Cardiac septum (tissue), 1 donor: Measurements from ENCODE around the gene SIRPD. TPM values are rescaled to one million over a fixed set of nuclear protein-coding genes. Genes with fewer than 3 reads are reported as not detected.

Experiments
- DNase-seq: peaks from one replicate; pipeline ENCODE4 v3.0.0-alpha.2; 2020; ENCODE audit warnings: low spot score
- intact Hi-C: fragments of 100-400 bp; cut with DNase I; formaldehyde crosslinking; loops from one replicate; pipeline ENCODE4 v1.14.0; 2022
- total RNA-seq: library from RNA; stranded (reverse); fragmentation: NEBNext Ultra II Directional; extraction: Animal tissue kit (Norgen Biotek cat#: 25700); gene quantifications from one replicate; pipeline ENCODE4 v1.2.1, GENCODE V29; 2021
- donor health status: DM: no; HTN: no; CAD: no.

SIRPD gene
- total RNA-seq, 1 donor from 2014 or later, result not detected

DNA sequence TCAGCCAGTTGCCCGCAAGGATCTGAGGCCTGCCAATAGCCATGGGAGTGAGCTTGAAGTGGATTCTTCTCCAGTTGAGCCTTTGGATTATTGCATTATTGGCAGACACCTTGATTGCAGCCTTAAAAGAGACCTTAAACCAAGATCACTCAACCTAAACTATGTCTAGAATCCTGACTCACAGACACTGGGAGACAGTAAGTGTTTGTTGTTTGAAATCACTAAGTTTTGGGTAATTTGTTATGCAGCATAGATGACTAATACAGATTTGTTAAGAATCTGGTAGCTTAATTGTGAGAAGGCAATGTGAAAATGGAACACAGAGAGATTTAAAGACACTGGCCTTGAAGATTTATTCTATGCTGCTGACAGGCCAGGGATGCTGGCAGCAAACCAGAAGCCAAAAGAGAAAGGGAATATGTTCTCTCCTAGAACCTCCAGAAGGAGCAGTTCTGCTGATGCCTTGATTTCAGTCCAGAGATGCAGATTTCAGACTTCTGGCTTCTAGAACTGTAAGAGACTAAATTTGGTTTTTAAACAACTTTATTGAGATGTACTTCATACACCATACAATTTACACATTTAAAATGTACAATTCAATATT is 17.6 kb downstream of the SIRPD start:
- intact Hi-C loops, result no loop called here
- DNase-seq, result no peak

- intact Hi-C loops, result no loop called here
- no peak for DNase-seq
Observed at GRCh38 chr20:1538655-1539054, 18.9 kb downstream of the SIRPD start.

GRCh38 chr20:1537731-1538058 is 19.8 kb downstream of the SIRPD start:
- intact Hi-C loops, result no loop called here
- peak; percentile 85 for DNase-seq

DNA sequence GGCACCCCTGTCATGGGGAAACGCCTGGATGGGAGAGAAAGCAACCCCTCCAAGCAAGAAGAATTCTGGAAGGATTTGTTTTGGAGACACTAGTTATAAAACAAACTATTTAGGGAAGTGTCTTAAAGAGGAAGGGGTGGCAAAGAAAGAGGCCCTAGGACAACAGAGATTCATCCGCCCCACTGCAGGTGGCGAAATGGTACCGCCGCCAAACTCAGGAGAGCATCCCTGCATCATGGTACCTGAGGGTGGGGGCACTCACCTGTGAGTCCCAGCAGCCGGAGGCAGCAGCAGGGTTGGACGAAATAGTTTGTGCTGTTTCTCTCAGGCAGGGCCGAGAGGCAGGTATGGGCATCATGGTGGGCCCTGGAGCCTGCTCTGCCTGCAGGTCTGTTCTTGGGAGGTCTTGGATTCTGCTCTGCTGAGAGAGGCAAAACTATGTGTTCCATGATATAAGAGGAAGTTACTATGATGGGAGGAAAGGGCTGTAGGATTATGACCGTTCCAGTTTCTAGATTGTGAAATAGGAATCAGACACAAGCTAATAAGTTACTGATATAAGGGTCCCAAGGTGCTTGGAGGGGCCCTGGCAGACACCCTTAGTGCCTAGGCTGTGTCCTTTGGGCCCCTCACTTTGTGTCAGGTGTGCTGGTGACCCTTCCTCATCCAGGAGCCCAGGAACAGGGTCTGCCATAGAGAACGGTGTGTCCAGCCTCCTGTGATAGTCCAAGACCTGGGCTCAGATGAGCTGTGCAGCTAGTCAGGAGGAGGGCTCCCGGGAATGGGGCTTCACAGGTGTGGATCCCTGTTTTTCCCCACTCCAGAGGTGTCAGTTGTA is 20.4 kb downstream of the SIRPD start:
- intact Hi-C loops, result no loop called here
- peak; percentile 77 for DNase-seq

- DNase-seq, result no peak
- intact Hi-C loops, result no loop called here
Observed at GRCh38 chr20:1535420-1536175, 21.9 kb downstream of the SIRPD start.

GRCh38 chr20:1534526-1534925 is 23.0 kb downstream of the SIRPD start:
- intact Hi-C loops, result no loop called here
- DNase-seq, result no peak

DNA sequence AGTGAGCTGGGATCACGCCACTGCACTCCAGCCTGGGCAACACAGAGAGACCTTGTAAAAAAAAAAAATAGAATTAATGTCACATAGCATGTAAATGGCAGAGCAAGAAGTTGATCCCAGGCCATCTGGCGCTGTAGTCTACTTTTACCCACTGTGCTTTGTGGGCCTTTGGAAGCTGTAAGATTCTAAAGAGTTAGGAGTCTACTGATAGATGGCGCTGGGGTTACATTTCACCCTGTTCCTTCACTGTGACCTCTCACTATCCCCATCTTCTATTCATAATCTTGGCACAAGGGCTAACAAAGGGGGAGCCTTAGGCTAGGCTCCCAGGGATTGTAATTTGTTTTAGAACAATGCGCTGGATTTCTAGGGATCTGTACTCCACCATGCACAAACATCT is 24.4 kb downstream of the SIRPD start:
- intact Hi-C loops, result no loop called here
- DNase-seq, result no peak

- intact Hi-C loops, result no loop called here
- DNase-seq, result no peak
Observed at GRCh38 chr20:1528811-1529210, 28.7 kb downstream of the SIRPD start.

GRCh38 chr20:1527923-1528322 is 29.6 kb downstream of the SIRPD start:
- intact Hi-C loops, result no loop called here
- DNase-seq, result no peak

DNA sequence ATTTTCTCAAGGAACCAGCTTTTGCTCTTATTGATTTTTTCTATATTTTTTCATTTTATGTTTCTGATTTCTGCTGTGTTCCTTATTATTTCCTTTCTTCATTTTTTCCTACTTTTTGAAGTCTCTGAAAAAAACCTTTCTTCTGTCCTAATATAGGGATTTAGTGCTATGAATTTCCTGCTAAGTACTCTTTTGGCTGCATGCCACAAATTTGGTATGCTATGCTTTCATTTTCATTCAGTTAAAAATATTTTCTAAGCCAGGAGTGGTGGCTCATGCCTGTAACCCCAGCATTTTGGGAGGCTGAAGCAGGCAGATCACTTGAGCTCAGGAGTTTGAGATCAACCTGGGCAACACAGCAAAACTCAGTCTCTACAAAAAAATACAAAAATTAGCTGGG is 30.6 kb downstream of the SIRPD start:
- no peak for DNase-seq
- intact Hi-C loops, result no loop called here

DNA sequence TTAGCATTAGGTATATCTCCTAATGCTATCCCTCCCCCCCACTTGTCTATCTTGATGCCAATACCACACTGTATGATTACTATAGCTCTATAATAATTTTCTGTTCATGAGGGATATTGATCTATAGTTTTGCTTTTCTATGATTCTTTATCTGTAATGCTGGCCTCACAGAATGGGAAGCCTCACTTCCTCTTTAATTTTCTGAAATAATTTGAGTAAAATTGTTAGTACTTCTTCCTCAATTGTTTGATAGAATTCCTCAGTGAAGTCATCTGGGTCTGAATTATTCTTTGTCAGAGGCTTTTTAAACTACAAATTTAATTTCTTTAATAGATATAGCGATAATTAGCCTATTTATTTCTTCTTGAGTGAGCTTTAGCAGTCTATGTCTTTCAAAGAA is 31.2 kb downstream of the SIRPD start:
- no peak for DNase-seq
- intact Hi-C loops, result no loop called here

DNA sequence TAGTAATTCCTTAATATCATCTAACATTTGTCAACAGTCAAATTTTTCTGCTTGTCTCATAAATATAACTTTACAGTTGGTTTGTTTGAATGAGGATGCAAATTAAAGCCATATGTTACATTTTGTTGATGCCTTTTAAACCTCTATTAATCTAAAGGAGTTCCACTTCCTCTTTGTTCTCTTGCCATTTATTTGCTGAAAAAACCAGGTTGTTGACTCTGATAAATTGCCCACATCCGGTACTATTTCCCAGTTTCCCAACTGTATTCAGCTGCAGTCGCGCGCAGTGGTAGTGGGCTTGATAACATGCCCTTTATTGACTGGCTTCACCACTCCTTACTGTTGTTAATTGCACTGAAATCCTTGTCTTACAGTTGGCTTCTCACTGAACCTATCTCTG is 33.5 kb downstream of the SIRPD start:
- intact Hi-C loops, result no loop called here
- DNase-seq, result no peak

DNA sequence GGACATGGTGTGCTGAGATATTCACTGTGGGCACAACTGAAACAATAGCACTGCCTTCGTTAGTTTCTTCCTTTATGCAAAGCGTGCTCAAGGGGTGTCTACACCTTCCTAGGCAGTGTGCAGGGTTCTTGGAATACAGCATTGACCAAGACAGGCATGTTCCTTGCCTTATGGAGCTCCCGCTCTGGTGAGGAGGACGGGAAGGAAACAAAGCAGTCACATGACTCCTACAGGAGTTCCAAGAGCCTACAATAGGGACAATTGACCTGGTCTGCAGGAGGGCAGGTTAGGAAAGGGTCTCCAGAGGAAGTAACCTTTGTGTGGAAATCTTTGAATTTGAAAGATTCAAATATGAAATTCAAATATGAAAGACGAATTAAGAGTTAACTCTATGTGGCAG is 40.5 kb downstream of the SIRPD start:
- intact Hi-C loops, result no loop called here
- no peak for DNase-seq

DNA sequence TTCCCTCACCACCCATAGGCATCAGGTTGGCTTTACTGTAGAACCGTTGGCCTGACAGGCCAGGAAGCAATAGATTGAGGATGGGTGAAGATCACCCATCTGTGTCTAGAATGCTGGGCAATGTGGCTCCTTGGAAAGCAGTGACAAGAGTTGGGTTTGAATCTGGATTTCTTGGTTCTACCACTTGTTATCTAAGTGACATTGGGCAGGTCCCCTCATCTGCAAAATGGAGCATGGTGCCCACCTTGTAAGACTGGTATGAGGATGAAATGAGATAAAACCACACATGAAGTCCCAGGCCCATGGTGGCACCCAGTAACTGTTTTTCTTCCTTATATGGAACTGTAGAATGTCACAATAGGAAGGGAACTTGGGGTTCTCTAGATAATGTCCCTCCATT is 43.7 kb downstream of the SIRPD start:
- intact Hi-C loops, result no loop called here
- DNase-seq, result no peak

DNA sequence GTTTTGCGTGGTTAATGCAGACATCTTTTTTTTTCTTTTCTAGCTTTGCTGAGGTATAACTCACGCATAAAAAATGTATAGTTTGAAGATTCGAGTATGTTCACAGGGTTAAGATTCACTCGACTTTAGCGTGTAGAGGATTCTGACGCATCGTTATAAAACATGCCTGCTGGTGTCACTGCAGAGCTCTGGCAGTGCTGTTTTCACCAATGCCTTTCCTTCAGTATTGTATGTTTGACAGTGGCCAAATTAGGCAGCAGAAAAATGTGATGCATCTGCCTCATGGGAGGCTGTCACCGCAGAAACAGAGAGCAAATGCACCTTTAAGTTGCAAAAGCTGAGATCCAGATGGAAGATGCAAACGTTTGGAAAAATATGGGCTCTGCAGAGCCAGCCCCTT is 48.3 kb downstream of the SIRPD start:
- intact Hi-C loops, result no loop called here
- DNase-seq, result no peak

GRCh38 chr20:1508574-1508973 is 48.9 kb downstream of the SIRPD start:
- intact Hi-C loops, result no loop called here
- DNase-seq, result no peak

DNA sequence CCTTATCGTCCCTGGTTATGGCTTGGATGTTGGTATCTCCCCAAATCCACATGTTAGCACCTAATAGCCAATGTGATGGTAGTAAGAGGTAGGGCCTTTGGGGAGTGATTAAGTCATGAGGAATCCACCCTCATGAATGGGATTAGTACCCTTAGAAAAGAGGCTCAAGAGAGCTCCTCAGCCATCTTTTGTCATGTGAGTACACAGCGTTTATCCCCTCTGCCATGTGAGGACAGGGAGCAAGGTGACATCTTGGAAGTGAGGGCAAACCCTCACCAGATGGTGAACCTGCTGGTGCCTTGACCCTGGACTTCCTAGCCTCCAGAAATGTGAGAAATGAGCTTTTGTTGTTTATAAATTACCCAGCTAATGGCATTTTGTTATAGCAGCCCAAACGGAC is 50.2 kb downstream of the SIRPD start:
- no peak for DNase-seq
- intact Hi-C loops, result no loop called here

DNA sequence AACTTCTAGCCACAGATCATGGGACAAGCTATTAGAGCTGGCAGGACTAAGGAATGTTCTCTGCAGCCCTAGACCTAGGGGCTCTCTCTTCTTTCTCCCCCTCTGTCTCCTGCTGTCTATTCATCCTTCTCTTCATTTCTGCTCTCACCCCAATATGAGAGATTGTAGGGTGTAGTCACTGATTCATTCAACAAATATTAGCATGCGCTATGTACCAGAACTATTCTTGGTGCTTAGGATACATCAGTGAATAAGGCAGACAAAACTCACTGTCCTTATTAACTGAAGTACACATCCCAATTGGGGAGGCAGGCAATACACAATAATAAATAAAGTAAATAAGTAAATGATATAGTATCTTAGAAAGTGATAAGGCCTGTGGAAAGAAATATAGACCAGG is 51.6 kb downstream of the SIRPD start:
- intact Hi-C loops, result no loop called here

DNA sequence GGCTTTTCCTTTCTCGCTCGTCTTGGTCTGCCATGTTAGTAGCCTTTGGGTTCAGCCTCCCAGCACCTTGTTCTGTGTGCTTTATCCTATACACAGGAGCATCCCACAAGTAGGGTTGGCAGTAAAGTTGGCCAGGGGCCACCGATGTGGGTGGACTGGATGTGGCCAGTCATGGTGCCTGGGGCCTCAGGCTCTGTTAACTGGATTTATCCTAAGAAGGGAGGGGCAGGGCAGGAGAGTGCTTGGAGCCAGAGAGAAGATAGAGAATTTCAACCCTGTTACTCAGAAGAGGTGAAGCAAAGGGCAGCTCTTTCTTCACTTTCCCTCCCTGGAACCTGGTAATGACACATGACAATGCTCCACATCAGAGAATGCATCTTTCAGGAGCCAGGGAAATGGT is 52.1 kb downstream of the SIRPD start:
- no peak for DNase-seq
- intact Hi-C loops, result no loop called here

More for the DNA sequence above, 51.6 kb downstream of the SIRPD start:
- no peak for DNase-seq

- intact Hi-C loops, result no loop called here
- peak; percentile 81 for DNase-seq
Observed at GRCh38 chr20:1503564-1504227, 53.8 kb downstream of the SIRPD start.
